ENCODE measurements around the gene TPSD1. TPM values are rescaled to one million over a fixed set of nuclear protein-coding genes. Genes with fewer than 3 reads are reported as not detected.

TPSD1 gene
- total RNA-seq, 3 donors from 2014 or later (not counting 1 experiment from before 2014, with no cell fraction given): 3.2 TPM; not detected in 2

DNA sequence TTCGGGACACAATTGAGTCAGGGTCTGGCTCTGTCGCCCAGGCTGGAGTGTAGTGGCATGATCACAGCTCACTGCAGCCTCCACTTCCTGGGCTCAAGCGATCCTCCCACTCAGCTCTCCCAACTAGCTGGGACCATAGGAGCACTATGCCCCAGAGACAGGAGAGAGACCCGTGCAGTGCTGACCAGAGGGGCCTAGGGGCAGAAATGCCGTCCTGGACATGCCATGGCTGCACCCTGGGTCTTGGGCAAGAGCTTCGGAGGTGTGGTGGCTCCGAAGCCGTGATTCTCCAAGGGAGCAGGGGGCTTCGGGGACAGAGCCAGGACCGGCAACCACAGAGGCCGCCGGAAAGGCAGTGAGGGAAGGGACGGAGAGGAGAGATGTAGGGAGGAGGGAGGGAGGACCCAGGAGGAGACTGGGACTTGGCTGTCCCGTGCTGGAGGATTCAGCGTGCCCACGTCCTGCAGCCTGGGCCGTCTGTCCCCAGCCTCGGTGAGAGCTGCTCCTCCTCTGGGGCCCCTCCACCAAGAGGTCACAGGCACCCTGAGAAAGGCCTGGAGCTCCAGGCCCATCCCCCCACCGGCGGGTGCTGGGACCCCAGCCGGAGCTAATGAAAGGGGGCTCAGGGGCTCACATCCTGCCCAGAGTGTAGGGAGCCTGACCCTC, 21.9 kb downstream of the TPSD1 start:
- WGBS (ENCODE audit: insufficient coverage): 67% methylated on average over 21 of the region's 21 CpGs
- Mint-ChIP-seq H3K27ac (no peak overlapping the region), H3K4me3 (no peak overlapping the region), H3K27me3 (ENCODE audit: low read depth in 2 of 2) (peaks cover 0 to 12% of the 10 kb centered on the region in 2 donors), H3K9me3 (no peaks in the 10 kb centered on the region), H3K4me1 (peaks cover 0 to 4% of the 10 kb centered on the region in 2 donors), H3K36me3 (no peaks in the 10 kb centered on the region)
- H3K36me3 ChIP-seq (ENCODE audit: control insufficient read depth, insufficient read depth, low read length): no peaks in the 10 kb centered on the region
- H3K4me3 ChIP-seq (ENCODE audit: low read length): no peak overlapping the region
- ATAC-seq (no peak), DNase-seq (no peak)
- TF ChIP-seq, protein P1, sequence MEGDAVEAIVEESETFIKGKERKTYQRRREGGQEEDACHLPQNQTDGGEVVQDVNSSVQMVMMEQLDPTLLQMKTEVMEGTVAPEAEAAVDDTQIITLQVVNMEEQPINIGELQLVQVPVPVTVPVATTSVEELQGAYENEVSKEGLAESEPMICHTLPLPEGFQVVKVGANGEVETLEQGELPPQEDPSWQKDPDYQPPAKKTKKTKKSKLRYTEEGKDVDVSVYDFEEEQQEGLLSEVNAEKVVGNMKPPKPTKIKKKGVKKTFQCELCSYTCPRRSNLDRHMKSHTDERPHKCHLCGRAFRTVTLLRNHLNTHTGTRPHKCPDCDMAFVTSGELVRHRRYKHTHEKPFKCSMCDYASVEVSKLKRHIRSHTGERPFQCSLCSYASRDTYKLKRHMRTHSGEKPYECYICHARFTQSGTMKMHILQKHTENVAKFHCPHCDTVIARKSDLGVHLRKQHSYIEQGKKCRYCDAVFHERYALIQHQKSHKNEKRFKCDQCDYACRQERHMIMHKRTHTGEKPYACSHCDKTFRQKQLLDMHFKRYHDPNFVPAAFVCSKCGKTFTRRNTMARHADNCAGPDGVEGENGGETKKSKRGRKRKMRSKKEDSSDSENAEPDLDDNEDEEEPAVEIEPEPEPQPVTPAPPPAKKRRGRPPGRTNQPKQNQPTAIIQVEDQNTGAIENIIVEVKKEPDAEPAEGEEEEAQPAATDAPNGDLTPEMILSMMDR (IDR thresholded peaks at IDR 0.05): no peak
- H3K4me1 ChIP-seq (ENCODE audit: control insufficient read depth, insufficient read depth, low read length): peaks cover 5% of the 10 kb centered on the region
- H3K27ac ChIP-seq (ENCODE audit: low read length): no peak overlapping the region
- H3K9me3 ChIP-seq (ENCODE audit: control insufficient read depth, insufficient read depth, low read length): no peaks in the 10 kb centered on the region
- no peaks in the 10 kb centered on the region for H3K27me3 ChIP-seq (ENCODE audit: control insufficient read depth, insufficient read depth, low read length)
- intact Hi-C loops (cut with micrococcal nuclease): no loop called here

DNA sequence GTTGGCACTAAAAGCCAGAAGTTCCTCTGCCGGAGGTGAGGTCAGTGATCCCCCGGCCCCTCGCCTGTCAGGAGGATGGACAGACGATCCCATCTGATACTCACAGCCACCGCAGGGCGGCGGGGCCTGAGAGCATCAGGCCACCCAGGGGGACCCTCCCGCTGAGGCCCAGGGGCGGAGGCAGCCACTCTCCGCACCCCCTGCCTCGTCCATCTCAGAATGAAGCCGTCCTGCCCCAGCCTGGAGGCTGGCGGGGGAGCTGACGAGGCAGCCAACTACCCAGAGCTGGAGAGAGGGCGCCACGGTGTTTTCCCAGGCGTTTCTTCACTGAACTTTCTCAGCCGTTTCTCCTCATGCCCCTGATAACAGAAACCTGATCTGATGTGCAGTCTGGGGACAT, 22.6 kb downstream of the TPSD1 start:
- Histone ChIP-seq H3K36me3 (ENCODE audit: control insufficient read depth, insufficient read depth, low read length) (no peaks in the 10 kb centered on the region), H3K4me1 (ENCODE audit: control insufficient read depth, insufficient read depth, low read length) (peaks cover 5% of the 10 kb centered on the region), H3K9me3 (ENCODE audit: control insufficient read depth, insufficient read depth, low read length) (no peaks in the 10 kb centered on the region), H3K27ac (ENCODE audit: low read length) (no peak overlapping the region), H3K4me3 (ENCODE audit: low read length) (no peak overlapping the region), H3K27me3 (ENCODE audit: control insufficient read depth, insufficient read depth, low read length) (no peaks in the 10 kb centered on the region)
- H3K27me3 Mint-ChIP-seq (ENCODE audit: low read depth in 2 of 2): peaks cover 0 to 9% of the 10 kb centered on the region in 2 donors
- intact Hi-C loops (cut with micrococcal nuclease): no loop called here
- H3K36me3 Mint-ChIP-seq: no peaks in the 10 kb centered on the region
- no peaks in the 10 kb centered on the region for H3K4me1 Mint-ChIP-seq
- TF ChIP-seq, protein P1 (IDR thresholded peaks at IDR 0.05): no peak
- H3K4me3 Mint-ChIP-seq: no peak overlapping the region
- 46% methylated on average over 18 of the region's 18 CpGs for WGBS (ENCODE audit: insufficient coverage)
- ATAC-seq (no peak), DNase-seq (no peak)
- H3K9me3 Mint-ChIP-seq: no peaks in the 10 kb centered on the region
- H3K27ac Mint-ChIP-seq: no peak overlapping the region

DNA sequence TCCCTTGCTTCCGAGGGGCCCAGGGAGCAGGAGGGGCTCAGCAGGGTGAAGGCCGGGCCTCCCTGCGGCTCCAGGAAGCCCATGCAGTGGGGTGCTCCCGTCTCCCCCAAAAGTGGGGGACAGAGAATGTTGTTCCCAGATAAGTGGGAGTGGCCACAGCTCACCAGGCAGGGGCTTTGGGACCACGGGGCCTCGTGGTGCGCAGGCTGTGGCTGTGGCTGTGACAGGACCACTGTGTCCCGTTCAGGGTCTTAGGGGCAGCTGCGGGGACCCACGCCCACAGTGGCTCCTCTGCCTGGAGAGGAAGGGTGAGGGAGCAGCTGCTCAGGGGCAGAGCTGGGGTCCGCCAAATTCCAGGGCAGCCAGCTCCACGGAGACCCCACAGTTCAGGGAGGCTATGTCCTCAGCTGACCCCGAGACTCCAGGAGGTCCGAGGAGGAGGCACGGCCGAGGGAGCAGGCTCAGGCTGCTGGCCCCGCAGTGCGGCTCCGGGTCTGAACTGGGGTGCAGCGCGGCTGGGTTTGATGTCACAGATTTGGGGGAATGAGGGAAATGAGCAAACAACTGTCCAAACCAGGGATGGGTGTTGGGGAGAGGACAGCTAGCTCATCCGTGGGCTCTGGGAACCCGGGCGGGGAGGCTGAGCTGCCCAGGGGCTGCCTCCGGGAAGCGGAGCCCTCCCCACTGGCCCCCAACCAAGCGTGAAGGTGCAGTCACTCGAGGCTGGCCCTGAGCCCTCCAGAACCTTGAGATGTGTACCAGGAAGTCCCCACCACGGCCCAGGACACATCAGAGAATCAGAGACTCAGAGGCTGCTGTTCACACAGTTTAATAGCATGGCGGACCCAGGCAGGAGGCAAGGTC, 23.4 kb downstream of the TPSD1 start:
- Histone ChIP-seq H3K27ac (ENCODE audit: low read length) (no peak overlapping the region), H3K36me3 (ENCODE audit: control insufficient read depth, insufficient read depth, low read length) (no peaks in the 10 kb centered on the region), H3K27me3 (ENCODE audit: control insufficient read depth, insufficient read depth, low read length) (no peaks in the 10 kb centered on the region), H3K4me3 (ENCODE audit: low read length) (no peak overlapping the region), H3K4me1 (ENCODE audit: control insufficient read depth, insufficient read depth, low read length) (peaks cover 5% of the 10 kb centered on the region), H3K9me3 (ENCODE audit: control insufficient read depth, insufficient read depth, low read length) (no peaks in the 10 kb centered on the region)
- Mint-ChIP-seq H3K36me3 (no peaks in the 10 kb centered on the region), H3K27me3 (ENCODE audit: low read depth in 2 of 2) (peaks cover 0 to 9% of the 10 kb centered on the region in 2 donors), H3K4me1 (no peaks in the 10 kb centered on the region), H3K27ac (no peak overlapping the region), H3K4me3 (no peak overlapping the region), H3K9me3 (no peaks in the 10 kb centered on the region)
- 79% methylated on average over 30 of the region's 30 CpGs for WGBS (ENCODE audit: insufficient coverage)
- TF ChIP-seq, protein P1 (IDR thresholded peaks at IDR 0.05): no peak
- intact Hi-C loops (cut with micrococcal nuclease): no loop called here
- ATAC-seq: no peak
- DNase-seq: no peak
